ENCODE measurements around the gene MRPS21. TPM values are rescaled to one million over a fixed set of nuclear protein-coding genes. Genes with fewer than 3 reads are reported as not detected.

The MRPS21 gene
- total RNA-seq, 1 experiment from 2014 or later, result 92.7 TPM

Other genes with a start within 250 kb of the MRPS21 start
- 48.5 and 53.0 TPM in 2 replicates for gene VPS45, start 226.1 kb upstream of the MRPS21 start, total RNA-seq (2014; rRNA removed; shearing (Covaris generic))
- gene PLEKHO1, start 143.9 kb upstream of the MRPS21 start, total RNA-seq (2014; rRNA removed; shearing (Covaris generic)), result 66.9 and 75.8 TPM in 2 replicates
- gene ANP32E, start 57.7 kb upstream of the MRPS21 start, total RNA-seq (2014; rRNA removed; shearing (Covaris generic)), result 105 and 118 TPM in 2 replicates
- gene CA14, start 36.1 kb upstream of the MRPS21 start, total RNA-seq (2014; rRNA removed; shearing (Covaris generic)), result not detected in 2 replicates
- 102 and 125 TPM in 2 replicates for gene APH1A, start 24.8 kb upstream of the MRPS21 start, total RNA-seq (2014; rRNA removed; shearing (Covaris generic))
- gene C1orf54, start 21.1 kb upstream of the MRPS21 start, total RNA-seq (2014; rRNA removed; shearing (Covaris generic)), result 0.40 and 1.5 TPM in 2 replicates
- gene CIART, start 11.3 kb upstream of the MRPS21 start, total RNA-seq (2014; rRNA removed; shearing (Covaris generic)), result not detected in 2 replicates
- 58.7 and 72.8 TPM in 2 replicates for gene PRPF3, start 27.7 kb downstream of the MRPS21 start, total RNA-seq (2014; rRNA removed; shearing (Covaris generic))
- 8.5 and 9.2 TPM in 2 replicates for gene RPRD2, start 70.3 kb downstream of the MRPS21 start, total RNA-seq (2014; rRNA removed; shearing (Covaris generic))
- gene TARS2, start 193.6 kb downstream of the MRPS21 start, total RNA-seq (2014; rRNA removed; shearing (Covaris generic)), result 17.8 and 21.8 TPM in 2 replicates
- gene ECM1, start 214.2 kb downstream of the MRPS21 start, total RNA-seq (2014; rRNA removed; shearing (Covaris generic)), result 13.8 and 15.4 TPM in 2 replicates
- not detected in 2 replicates for gene FALEC, start 221.9 kb downstream of the MRPS21 start, total RNA-seq (2014; rRNA removed; shearing (Covaris generic))